Activated CD4-positive, alpha-beta T cell treated with anti-CD3 and anti-CD28 coated beads for 1 hour (primary cell): ENCODE measurements around the gene PRKCE.
"Not testable (repeated sequence)": the region's sequence is repeated elsewhere in the genome, so short reads cannot be mapped to it uniquely, and the experiment has no call there.

Experiments
- DNase-seq: peaks from one replicate; pipeline ENCODE4 v3.0.0-alpha.2; 2020

Gene PRKCE

GRCh38 chr2:45705233-45705632 is 53.8 kb downstream of the PRKCE start:
- no peak for DNase-seq

GRCh38 chr2:45706033-45706432 is 54.6 kb downstream of the PRKCE start:
- no peak for DNase-seq

- no peak for DNase-seq
Observed at GRCh38 chr2:45707006-45707405, 55.5 kb downstream of the PRKCE start.

GRCh38 chr2:45707661-45708060 is 56.2 kb downstream of the PRKCE start:
- no peak for DNase-seq

- no peak for DNase-seq
Observed at GRCh38 chr2:45708501-45708900, 57.0 kb downstream of the PRKCE start.

- DNase-seq, result no peak
Observed at GRCh38 chr2:45709137-45709536, 57.7 kb downstream of the PRKCE start.

- no peak for DNase-seq
Observed at GRCh38 chr2:45710468-45710867, 59.0 kb downstream of the PRKCE start.

GRCh38 chr2:45711224-45711623 is 59.7 kb downstream of the PRKCE start:
- no peak for DNase-seq

- DNase-seq, result no peak
Observed at GRCh38 chr2:45712570-45712969, 61.1 kb downstream of the PRKCE start.

GRCh38 chr2:45713136-45713535 is 61.7 kb downstream of the PRKCE start:
- DNase-seq, result no peak

- no peak for DNase-seq
Observed at GRCh38 chr2:45713591-45713990, 62.1 kb downstream of the PRKCE start.

GRCh38 chr2:45714679-45715078 is 63.2 kb downstream of the PRKCE start:
- no peak for DNase-seq

- DNase-seq, result no peak
Observed at GRCh38 chr2:45715601-45716379, 64.3 kb downstream of the PRKCE start.

- DNase-seq, result not testable (repeated sequence)
Observed at GRCh38 chr2:45716432-45716831, 65.0 kb downstream of the PRKCE start.

- DNase-seq, result no peak
Observed at GRCh38 chr2:45716915-45717314, 65.4 kb downstream of the PRKCE start.

GRCh38 chr2:45720210-45720609 is 68.7 kb downstream of the PRKCE start:
- DNase-seq, result no peak

- no peak for DNase-seq
Observed at GRCh38 chr2:45721150-45721549, 69.7 kb downstream of the PRKCE start.

GRCh38 chr2:45722477-45722876 is 71.0 kb downstream of the PRKCE start:
- no peak for DNase-seq

GRCh38 chr2:45723857-45724256 is 72.4 kb downstream of the PRKCE start:
- no peak for DNase-seq

GRCh38 chr2:45724335-45724734 is 72.9 kb downstream of the PRKCE start:
- no peak for DNase-seq

GRCh38 chr2:45725731-45726130 is 74.3 kb downstream of the PRKCE start:
- no peak for DNase-seq

GRCh38 chr2:45726188-45726587 is 74.7 kb downstream of the PRKCE start:
- no peak for DNase-seq

- no peak for DNase-seq
Observed at GRCh38 chr2:45728458-45728942, 77.0 kb downstream of the PRKCE start.

GRCh38 chr2:45729753-45730512 is 78.5 kb downstream of the PRKCE start:
- DNase-seq, result no peak
